NCI-H1105 (cell line): ENCODE measurements around the gene GMCL2.

ENCODE experiments used
- DNase-seq: peaks from one replicate; lab custom pipeline; 2025; lab: John Stamatoyannopoulos, UW

The GMCL2 gene

GRCh38 chr5:178182158-178182876 is 4.9 kb downstream of the GMCL2 start:
- DNase-seq: no peak

GRCh38 chr5:178180141-178180863 is 6.9 kb downstream of the GMCL2 start:
- no peak for DNase-seq

GRCh38 chr5:178177569-178177968 is 9.6 kb downstream of the GMCL2 start:
- DNase-seq: no peak

- no peak for DNase-seq
Observed at GRCh38 chr5:178176791-178177190, 10.4 kb downstream of the GMCL2 start.

GRCh38 chr5:178174456-178174855 is 12.7 kb downstream of the GMCL2 start:
- DNase-seq: no peak

- no peak for DNase-seq
Observed at GRCh38 chr5:178170455-178170854, 16.7 kb downstream of the GMCL2 start.

GRCh38 chr5:178165581-178165980 is 21.6 kb downstream of the GMCL2 start:
- DNase-seq: no peak

- peak; percentile 84 for DNase-seq
Observed at GRCh38 chr5:178163772-178164735, 23.1 kb downstream of the GMCL2 start.

GRCh38 chr5:178162481-178162880 is 24.7 kb downstream of the GMCL2 start:
- no peak for DNase-seq

- no peak for DNase-seq
Observed at GRCh38 chr5:178160176-178160575, 27.0 kb downstream of the GMCL2 start.

GRCh38 chr5:178155065-178155464 is 32.1 kb downstream of the GMCL2 start:
- DNase-seq: no peak

GRCh38 chr5:178153530-178154340 is 33.4 kb downstream of the GMCL2 start, which contains the start of gene NHP2:
NHP2 (minus strand) TSS chr5:178153885; CDS start chr5:178153817, 68 bp downstream.
- peak; percentile 82 for DNase-seq

GRCh38 chr5:178152491-178153444 is 34.4 kb downstream of the GMCL2 start:
- DNase-seq: no peak

- no peak for DNase-seq
Observed at GRCh38 chr5:178150977-178151734, 36.0 kb downstream of the GMCL2 start.

- no peak for DNase-seq
Observed at GRCh38 chr5:178149199-178149932, 37.8 kb downstream of the GMCL2 start.

- no peak for DNase-seq
Observed at GRCh38 chr5:178147406-178147805, 39.8 kb downstream of the GMCL2 start.

GRCh38 chr5:178145965-178146820 is 41.0 kb downstream of the GMCL2 start:
- peak; percentile 27 for DNase-seq

GRCh38 chr5:178143901-178144300 is 43.3 kb downstream of the GMCL2 start:
- no peak for DNase-seq
